ENCODE results near the gene MYO1G.
"Not testable (repeated sequence)": the region's sequence is repeated elsewhere in the genome, so short reads cannot be mapped to it uniquely, and the experiment has no call there.

Gene MYO1G

DNA sequence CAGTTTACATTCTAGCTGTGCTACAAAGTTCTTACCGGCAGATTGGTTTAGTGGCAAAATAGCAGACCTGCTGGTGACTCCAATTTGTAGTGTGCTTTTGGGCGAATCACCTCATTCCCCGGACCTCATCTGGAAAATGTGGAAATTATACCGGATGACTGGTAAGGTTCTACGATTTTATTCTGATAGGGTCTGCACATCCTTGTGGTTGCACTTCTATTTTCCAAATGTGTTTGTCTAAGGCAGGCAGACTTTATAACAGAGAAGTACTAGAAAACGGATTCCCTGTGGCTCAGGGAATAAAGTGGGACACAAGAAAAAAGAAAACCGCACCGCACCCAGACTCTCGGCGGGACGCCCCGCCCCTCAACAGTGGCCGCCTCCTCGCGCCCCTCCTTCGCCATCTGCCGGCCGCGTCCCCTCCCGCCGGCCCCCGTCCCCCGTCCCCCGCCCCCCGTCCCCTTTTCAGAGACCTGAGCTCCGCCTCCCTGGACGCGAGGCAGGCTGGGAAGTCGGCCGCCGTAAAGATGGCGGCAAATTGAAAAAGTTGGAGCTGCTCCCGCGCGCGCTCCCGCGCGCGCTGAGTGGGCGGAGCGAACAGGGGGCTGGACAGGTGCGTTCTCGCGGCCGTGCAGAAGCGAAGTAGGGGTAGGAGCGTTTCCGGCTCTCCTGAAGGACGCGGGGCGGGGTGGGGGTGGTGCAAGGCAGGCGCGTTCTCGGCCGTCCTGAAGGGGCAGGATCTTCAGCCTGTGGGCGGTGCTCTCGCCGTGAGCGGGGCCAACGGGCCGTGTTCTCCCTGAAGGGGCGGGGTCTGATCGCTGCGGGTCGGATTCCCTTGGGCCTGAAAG, 20.7 kb upstream of the MYO1G start:
- TF ChIP-seq, protein P1, sequence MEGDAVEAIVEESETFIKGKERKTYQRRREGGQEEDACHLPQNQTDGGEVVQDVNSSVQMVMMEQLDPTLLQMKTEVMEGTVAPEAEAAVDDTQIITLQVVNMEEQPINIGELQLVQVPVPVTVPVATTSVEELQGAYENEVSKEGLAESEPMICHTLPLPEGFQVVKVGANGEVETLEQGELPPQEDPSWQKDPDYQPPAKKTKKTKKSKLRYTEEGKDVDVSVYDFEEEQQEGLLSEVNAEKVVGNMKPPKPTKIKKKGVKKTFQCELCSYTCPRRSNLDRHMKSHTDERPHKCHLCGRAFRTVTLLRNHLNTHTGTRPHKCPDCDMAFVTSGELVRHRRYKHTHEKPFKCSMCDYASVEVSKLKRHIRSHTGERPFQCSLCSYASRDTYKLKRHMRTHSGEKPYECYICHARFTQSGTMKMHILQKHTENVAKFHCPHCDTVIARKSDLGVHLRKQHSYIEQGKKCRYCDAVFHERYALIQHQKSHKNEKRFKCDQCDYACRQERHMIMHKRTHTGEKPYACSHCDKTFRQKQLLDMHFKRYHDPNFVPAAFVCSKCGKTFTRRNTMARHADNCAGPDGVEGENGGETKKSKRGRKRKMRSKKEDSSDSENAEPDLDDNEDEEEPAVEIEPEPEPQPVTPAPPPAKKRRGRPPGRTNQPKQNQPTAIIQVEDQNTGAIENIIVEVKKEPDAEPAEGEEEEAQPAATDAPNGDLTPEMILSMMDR (IDR thresholded peaks at IDR 0.05) = no peak
- Histone ChIP-seq H3K27me3 (ENCODE audit: control insufficient read depth, insufficient read depth, low read length) (no peaks in the 10 kb centered on the region), H3K9me3 (ENCODE audit: control insufficient read depth, low read length) (no peaks in the 10 kb centered on the region), H3K9ac (no peak overlapping the region), H3K27ac (peak overlapping the region; percentile 66), H3K4me2 (ENCODE audit: low read length) (peak overlapping the region; percentile 72), H3K4me3 (ENCODE audit: low read depth, low read length) (peak overlapping the region; percentile 64), H3K79me2 (peaks cover 15% of the 10 kb centered on the region), H3K36me3 (ENCODE audit: control insufficient read depth, insufficient read depth, low read length) (no peaks in the 10 kb centered on the region), H2AFZ (peak overlapping the region; percentile 70), H3K4me1 (peaks cover 10% of the 10 kb centered on the region)

GRCh38 chr7:44998153-44998871, 19.5 kb upstream of the MYO1G start:
- H3K4me1 ChIP-seq = peaks cover 10% of the 10 kb centered on the region
- no peaks in the 10 kb centered on the region for H3K9me3 ChIP-seq (ENCODE audit: control insufficient read depth, low read length)
- peak overlapping the region; percentile 70 for H2AFZ ChIP-seq
- H3K4me3 ChIP-seq (ENCODE audit: low read depth, low read length) = no peak overlapping the region
- H3K9ac ChIP-seq = no peak overlapping the region
- H3K79me2 ChIP-seq = peaks cover 8% of the 10 kb centered on the region
- H3K36me3 ChIP-seq (ENCODE audit: control insufficient read depth, insufficient read depth, low read length) = no peaks in the 10 kb centered on the region
- no peaks in the 10 kb centered on the region for H3K27me3 ChIP-seq (ENCODE audit: control insufficient read depth, insufficient read depth, low read length)
- no peak overlapping the region for H3K27ac ChIP-seq
- no peak overlapping the region for H3K4me2 ChIP-seq (ENCODE audit: low read length)
- TF ChIP-seq, protein P1 (IDR thresholded peaks at IDR 0.05) = no peak

- H3K9me3 ChIP-seq (ENCODE audit: control insufficient read depth, low read length) = no peaks in the 10 kb centered on the region
- no peak overlapping the region for H3K27ac ChIP-seq
- no peaks in the 10 kb centered on the region for H3K79me2 ChIP-seq
- TF ChIP-seq, protein P1 (IDR thresholded peaks at IDR 0.05) = no peak
- no peak overlapping the region for H3K4me2 ChIP-seq (ENCODE audit: low read length)
- H3K4me3 ChIP-seq (ENCODE audit: low read depth, low read length) = no peak overlapping the region
- H3K9ac ChIP-seq = no peak overlapping the region
- H3K4me1 ChIP-seq = no peaks in the 10 kb centered on the region
- no peak overlapping the region for H2AFZ ChIP-seq
- no peaks in the 10 kb centered on the region for H3K36me3 ChIP-seq (ENCODE audit: control insufficient read depth, insufficient read depth, low read length)
- H3K27me3 ChIP-seq (ENCODE audit: control insufficient read depth, insufficient read depth, low read length) = no peaks in the 10 kb centered on the region
Measured at GRCh38 chr7:44995555-44996493, 17.0 kb upstream of the MYO1G start.

DNA sequence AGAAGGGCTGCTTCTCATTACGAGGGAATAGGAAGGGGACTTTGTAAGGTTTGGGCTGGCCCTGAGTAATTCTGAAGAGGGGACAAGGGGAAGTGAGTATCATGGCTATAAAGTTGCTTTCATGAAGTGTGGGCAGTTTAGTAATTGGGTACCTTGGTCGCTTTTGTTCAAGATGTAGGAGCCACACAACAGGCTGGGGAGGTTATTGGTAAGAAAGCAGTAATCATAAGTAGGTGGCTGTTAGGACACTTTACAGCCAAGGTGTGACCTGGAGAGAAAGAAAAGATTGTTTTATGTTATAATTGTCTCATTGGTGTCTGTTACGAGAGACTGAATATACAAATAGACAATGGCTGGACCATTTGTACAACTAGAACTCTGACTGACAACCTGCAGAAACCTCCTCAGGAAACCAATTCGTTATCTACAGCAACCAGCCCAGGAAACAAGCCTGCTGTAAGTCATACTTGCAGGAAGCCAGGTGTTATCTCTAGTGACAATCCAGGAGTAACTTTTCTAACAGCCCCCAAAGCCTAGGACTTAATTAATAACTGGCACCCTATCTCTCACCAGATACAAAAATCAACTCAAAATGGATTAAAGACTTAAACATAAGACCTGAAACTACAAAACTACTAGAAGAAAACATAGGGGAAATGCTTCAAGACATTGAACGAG, 16.2 kb upstream of the MYO1G start:
- H3K4me3 ChIP-seq (ENCODE audit: low read depth, low read length) = no peak overlapping the region
- TF ChIP-seq, protein P1 (IDR thresholded peaks at IDR 0.05) = no peak
- no peak overlapping the region for H2AFZ ChIP-seq
- H3K4me2 ChIP-seq (ENCODE audit: low read length) = no peak overlapping the region
- no peak overlapping the region for H3K27ac ChIP-seq
- H3K4me1 ChIP-seq = peaks cover 2% of the 10 kb centered on the region
- H3K9me3 ChIP-seq (ENCODE audit: control insufficient read depth, low read length) = no peaks in the 10 kb centered on the region
- H3K36me3 ChIP-seq (ENCODE audit: control insufficient read depth, insufficient read depth, low read length) = no peaks in the 10 kb centered on the region
- H3K9ac ChIP-seq = no peak overlapping the region
- no peaks in the 10 kb centered on the region for H3K27me3 ChIP-seq (ENCODE audit: control insufficient read depth, insufficient read depth, low read length)
- H3K79me2 ChIP-seq = no peaks in the 10 kb centered on the region

GRCh38 chr7:44992004-44992795, 13.4 kb upstream of the MYO1G start:
- H3K4me2 ChIP-seq (ENCODE audit: low read length); H3K27me3 ChIP-seq (ENCODE audit: control insufficient read depth, insufficient read depth, low read length); H3K36me3 ChIP-seq (ENCODE audit: control insufficient read depth, insufficient read depth, low read length); H3K4me1 ChIP-seq; H3K4me3 ChIP-seq (ENCODE audit: low read depth, low read length); H3K9me3 ChIP-seq (ENCODE audit: control insufficient read depth, low read length); H3K79me2 ChIP-seq; H3K9ac ChIP-seq; H2AFZ ChIP-seq; H3K27ac ChIP-seq: not testable (repeated sequence)

Data from parathyroid adenoma (tissue), 2 donors.